GM12891 (cell line): ENCODE measurements around the gene HELLS.
"Not testable (repeated sequence)": the region's sequence is repeated elsewhere in the genome, so short reads cannot be mapped to it uniquely, and the experiment has no call there.

Experiments used
- DNase-seq: peaks from one replicate; pipeline ENCODE4 v3.0.0; 2011; ENCODE audit warnings: low spot score; ENCODE audit not compliant: insufficient read length
- FAIRE-seq: peaks from 2 replicates; lab custom pipeline; 2011; peaks lifted over from hg19 to GRCh38; lab: Jason Lieb, UNC
- PAX5 ChIP-seq: IDR thresholded peaks from 2 replicates; pipeline ENCODE4 v1.6.1; 2011; ENCODE audit warnings: low read length, moderate library complexity, mild to moderate bottlenecking; ENCODE audit not compliant: insufficient read depth, severe bottlenecking
- POLR2A ChIP-seq: IDR thresholded peaks from 2 replicates; pipeline ENCODE4 v1.6.1; 2011; ENCODE audit warnings: low read depth, low read length, control low read depth
- POLR2AphosphoS5 ChIP-seq: IDR thresholded peaks from 2 replicates; pipeline ENCODE4 v1.6.1; 2011; ENCODE audit warnings: low read depth, low read length, control low read depth
- POU2F2 ChIP-seq: IDR thresholded peaks from 2 replicates; pipeline ENCODE4 v1.6.1; 2011; ENCODE audit warnings: low read depth, mild to moderate bottlenecking, control low read depth, low read length, moderate library complexity
- SPI1 ChIP-seq: IDR thresholded peaks from 2 replicates; pipeline ENCODE4 v1.6.1; 2011; ENCODE audit warnings: low read depth, low read length, control low read depth
- TAF1 ChIP-seq: IDR thresholded peaks from 2 replicates; pipeline ENCODE4 v1.6.1; 2011; ENCODE audit warnings: low read depth, low read length, control low read depth

HELLS gene

DNA sequence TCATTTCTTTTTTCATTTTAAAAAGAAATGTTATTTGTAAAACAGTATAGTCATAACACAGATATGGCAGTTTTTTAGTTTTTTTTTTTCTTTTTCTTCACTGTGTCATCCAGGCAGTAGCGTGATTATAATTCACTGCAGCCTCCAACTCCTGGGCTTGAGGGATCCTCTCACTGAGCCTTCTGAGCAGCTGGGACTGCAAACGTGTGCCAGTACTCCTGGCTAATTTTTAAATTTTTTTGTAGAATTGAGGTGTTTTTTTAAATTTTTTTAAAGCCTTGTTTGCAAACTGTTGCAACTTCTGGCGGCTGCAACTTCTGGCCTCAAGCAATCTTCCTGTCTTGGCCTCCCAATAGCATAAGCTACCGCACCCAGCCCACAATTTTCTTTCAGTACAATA, 63.0 kb downstream of the HELLS start:
- DNase-seq (no peak), FAIRE-seq (no peak)
- no peak for TF ChIP-seq POLR2A
- TF ChIP-seq POU2F2, result no peak
- TF ChIP-seq SPI1, result no peak
- no peak for TF ChIP-seq POLR2AphosphoS5
- no peak for TF ChIP-seq PAX5
- TF ChIP-seq TAF1, result no peak

- no peak for FAIRE-seq
- DNase-seq, result no peak
- TF ChIP-seq TAF1, result no peak
Observed at GRCh38 chr10:94614558-94614957, 69.0 kb downstream of the HELLS start.

DNA sequence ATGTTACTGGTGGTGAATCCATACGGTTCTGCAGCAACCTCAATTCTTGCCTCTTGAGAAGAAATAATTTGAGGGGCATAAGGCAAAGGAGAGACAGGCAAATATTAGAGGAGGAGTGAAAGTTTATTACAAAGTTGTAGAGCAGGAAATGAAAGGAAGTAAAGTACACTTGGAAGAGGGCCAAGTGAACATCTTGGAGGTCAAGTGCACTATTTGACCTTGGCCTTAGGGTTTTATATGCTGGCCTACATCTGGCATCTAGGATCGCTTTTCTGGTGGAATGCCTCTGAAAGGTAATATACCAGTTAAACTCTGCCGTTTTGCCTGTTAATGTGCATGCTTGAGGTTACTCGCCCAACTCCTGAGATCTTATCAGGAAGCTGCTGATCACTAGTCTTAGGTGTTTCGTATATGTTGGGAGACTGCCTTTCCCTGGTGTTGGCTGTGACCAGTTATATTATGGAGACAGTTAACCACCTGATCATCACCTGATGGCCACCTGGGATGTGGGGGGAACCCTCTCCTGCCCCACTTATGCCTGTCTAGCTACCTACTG, 71.9 kb downstream of the HELLS start:
- TF ChIP-seq POLR2AphosphoS5, result no peak
- no peak for TF ChIP-seq POLR2A
- no peak for TF ChIP-seq SPI1
- no peak for TF ChIP-seq TAF1
- no peak for TF ChIP-seq POU2F2
- no peak for TF ChIP-seq PAX5
- DNase-seq (no peak), FAIRE-seq (no peak)

- FAIRE-seq, result no peak
- DNase-seq, result no peak
- TF ChIP-seq POLR2A (no peak), POLR2AphosphoS5 (no peak), SPI1 (no peak), PAX5 (no peak)
Observed at GRCh38 chr10:94622666-94623205, 77.1 kb downstream of the HELLS start.

GRCh38 chr10:94623572-94623971, 78.0 kb downstream of the HELLS start:
- TF ChIP-seq POU2F2 (no peak), TAF1 (no peak), SPI1 (no peak), POLR2A (no peak), POLR2AphosphoS5 (no peak), PAX5 (no peak)
- FAIRE-seq (no peak), DNase-seq (no peak)

GRCh38 chr10:94626476-94626875, 80.9 kb downstream of the HELLS start:
- DNase-seq, result no peak
- FAIRE-seq, result no peak
- TF ChIP-seq POU2F2 (no peak), TAF1 (no peak), PAX5 (no peak), POLR2A (no peak), POLR2AphosphoS5 (no peak), SPI1 (no peak)

DNA sequence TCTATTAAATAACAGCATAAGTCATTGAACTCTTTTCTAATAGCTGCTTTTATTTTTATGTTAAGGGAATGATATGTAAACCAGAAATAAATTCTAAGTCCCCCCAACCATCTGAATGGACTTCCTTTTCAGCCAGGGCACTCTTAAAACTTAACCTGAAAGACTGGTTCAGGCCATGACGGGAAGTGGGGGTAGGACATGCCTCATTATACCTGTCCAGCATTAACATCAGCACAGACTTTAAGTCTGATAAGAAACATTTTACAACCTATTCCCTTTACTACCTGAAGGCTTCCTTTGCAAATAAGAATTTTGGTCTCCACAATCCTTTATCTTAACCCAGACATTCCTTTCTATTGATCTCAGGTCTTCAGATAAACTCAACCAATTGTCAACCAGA, 81.9 kb downstream of the HELLS start:
- no peak for DNase-seq
- no peak for FAIRE-seq
- TF ChIP-seq POLR2AphosphoS5 (no peak), PAX5 (no peak), SPI1 (no peak), TAF1 (no peak), POLR2A (no peak), POU2F2 (no peak)

DNA sequence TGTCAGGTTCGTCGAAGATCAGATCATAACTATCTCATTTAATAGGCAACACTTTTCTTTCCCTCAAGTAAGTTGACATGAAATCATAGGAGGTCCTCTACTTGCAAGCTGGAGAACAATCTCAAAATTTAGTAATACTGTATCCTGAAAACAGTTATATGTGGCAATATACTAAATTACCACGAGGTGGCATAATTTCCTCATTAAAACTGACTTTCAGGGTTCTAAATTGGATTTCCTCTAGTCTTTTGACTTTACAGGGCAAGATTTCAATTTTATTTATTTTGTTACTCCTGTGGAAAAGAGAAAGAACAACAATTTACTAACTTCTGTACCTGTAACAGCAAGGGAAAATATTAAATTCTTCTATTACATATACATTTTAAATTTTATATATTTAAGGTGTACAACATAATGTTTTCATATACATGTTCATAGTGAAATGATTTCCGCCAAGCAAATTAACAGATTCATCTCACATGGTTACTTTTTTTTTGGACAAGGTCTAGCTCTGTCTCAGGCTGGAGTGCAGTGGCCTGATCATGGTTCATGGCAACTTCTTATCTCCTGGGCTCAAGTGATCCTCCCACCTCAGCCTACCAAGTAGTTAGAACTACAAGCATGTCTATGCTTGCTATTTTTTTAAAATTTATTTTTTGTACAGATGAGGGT, 84.6 kb downstream of the HELLS start:
- DNase-seq (no peak), FAIRE-seq (peak; percentile 35)
- no peak for TF ChIP-seq POLR2A
- no peak for TF ChIP-seq SPI1
- TF ChIP-seq POU2F2, result no peak
- no peak for TF ChIP-seq POLR2AphosphoS5
- no peak for TF ChIP-seq TAF1
- TF ChIP-seq PAX5, result no peak

DNA sequence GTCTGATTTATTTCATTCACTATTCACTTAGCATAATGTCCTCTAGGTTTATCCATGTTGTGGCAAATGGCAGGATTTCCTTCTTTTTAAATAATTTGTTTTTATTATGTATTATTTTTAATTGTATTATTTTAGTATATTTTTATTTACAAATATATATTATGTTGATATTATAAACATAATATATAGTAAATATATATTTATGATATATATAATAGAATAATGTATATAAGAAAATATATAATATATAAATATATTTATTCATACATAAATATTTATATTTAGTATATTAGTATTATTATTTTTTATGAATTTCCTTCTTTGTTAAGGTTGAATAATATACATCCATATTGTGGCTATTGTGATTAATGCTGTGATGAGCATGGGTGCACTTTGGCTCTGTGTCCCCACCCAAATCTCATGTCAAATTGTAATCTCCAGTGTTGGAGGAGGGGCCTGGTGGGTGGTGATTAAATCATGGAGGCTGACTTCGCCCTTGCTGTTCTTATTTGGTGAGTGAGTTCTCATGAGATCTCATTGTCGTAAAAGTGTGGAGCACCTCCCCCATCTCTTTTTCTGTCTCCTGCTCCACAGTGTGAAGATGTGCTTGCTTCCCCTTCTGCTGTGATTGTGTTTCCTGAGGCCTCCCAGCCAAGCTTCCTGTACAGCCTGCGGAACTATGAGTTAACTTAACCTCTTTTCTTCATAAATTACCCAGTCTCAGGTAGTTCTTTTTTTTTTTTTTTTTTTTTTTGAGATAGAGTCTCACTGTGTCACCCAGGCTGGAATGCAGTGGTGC, 85.7 kb downstream of the HELLS start:
- peak; percentile 43 for FAIRE-seq
- TF ChIP-seq TAF1, result no peak
- no peak for DNase-seq

- TF ChIP-seq POLR2A (no peak), POU2F2 (no peak), SPI1 (no peak), PAX5 (no peak), POLR2AphosphoS5 (no peak)
- DNase-seq (no peak), FAIRE-seq (no peak)
Observed at GRCh38 chr10:94632954-94633353, 87.4 kb downstream of the HELLS start.

DNA sequence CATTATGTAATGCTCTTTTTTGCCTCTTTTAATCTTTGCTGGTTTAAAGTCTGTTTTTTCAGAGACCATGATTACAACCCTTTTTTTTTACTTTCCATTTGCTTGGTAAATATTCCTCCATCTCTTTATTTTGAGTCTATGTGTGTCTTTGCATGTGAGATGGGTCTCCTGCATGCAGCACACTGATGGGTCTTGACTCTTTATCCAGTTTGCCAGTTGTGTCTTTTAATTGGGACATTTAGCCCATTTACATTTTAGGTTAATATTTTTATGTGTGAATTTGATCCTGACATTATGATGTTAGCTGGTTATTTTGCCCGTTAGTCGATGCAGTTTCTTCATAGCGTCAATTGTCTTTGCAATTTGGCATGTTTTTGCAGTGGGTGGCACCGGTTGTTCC, 92.5 kb downstream of the HELLS start:
- FAIRE-seq, result not testable (repeated sequence)

More for the DNA sequence above, 92.5 kb downstream of the HELLS start:
- not testable (repeated sequence) for DNase-seq
